HAP-1 (cell line): ENCODE data around the gene ZNF19.
"Not testable (repeated sequence)": the region's sequence is repeated elsewhere in the genome, so short reads cannot be mapped to it uniquely, and the experiment has no call there.

Source experiments
- DNase-seq, 2 experiments: peaks; one replicate each; pipeline ENCODE4 v3.0.0-alpha.2; 2016 to 2020; ENCODE audit warnings: low spot score in 2 of 2
- H3K27me3 ChIP-seq: fragments of 250-450 bp; sonication (Bioruptor Pico); 2 replicates; pipeline ENCODE4 v1.5.1; 2020; ENCODE audit warnings: low read depth, mild to moderate bottlenecking, moderate library complexity
- H3K36me3 ChIP-seq: fragments of 250-450 bp; sonication (Bioruptor Pico); replicated peaks from 2 replicates; pipeline ENCODE4 v1.5.1; 2020; ENCODE audit warnings: mild to moderate bottlenecking
- H3K4me1 ChIP-seq: fragments of 250-450 bp; sonication (Bioruptor Pico); 2 replicates; pipeline ENCODE4 v1.5.1; 2020; ENCODE audit warnings: mild to moderate bottlenecking
- H3K4me3 ChIP-seq: fragments of 250-450 bp; sonication (Bioruptor Pico); 2 replicates; pipeline ENCODE4 v1.5.1; 2020; ENCODE audit warnings: mild to moderate bottlenecking, moderate library complexity
- H3K9me3 ChIP-seq: fragments of 250-450 bp; sonication (Bioruptor Pico); 2 replicates; pipeline ENCODE4 v1.5.1; 2020; ENCODE audit warnings: mild to moderate bottlenecking, moderate library complexity
- in situ Hi-C: fragments of 300-500 bp; cut with MboI; formaldehyde crosslinking; loops from 3 replicates; pipeline ENCODE4 v1.14.3; 2020; ENCODE audit warnings: low sequenced_read_pairs, inconsistent platforms, mixed read lengths

Gene ZNF19

GRCh38 chr16:71504901-71505300 lies 15.8 kb upstream of the ZNF19 start:
- no peak overlapping the region for H3K4me3 ChIP-seq
- no peaks in the 10 kb centered on the region for H3K36me3 ChIP-seq
- H3K27me3 ChIP-seq: peaks cover 8% of the 10 kb centered on the region
- in situ Hi-C loops: no loop called here
- no peaks in the 10 kb centered on the region for H3K4me1 ChIP-seq
- no peaks in the 10 kb centered on the region for H3K9me3 ChIP-seq
- DNase-seq: no peak

- H3K36me3 ChIP-seq, H3K4me1 ChIP-seq, H3K27me3 ChIP-seq, H3K9me3 ChIP-seq, in situ Hi-C loops, DNase-seq, H3K4me3 ChIP-seq: not testable (repeated sequence)
These were observed 14.9 kb upstream of the ZNF19 start for GRCh38 chr16:71504051-71504450.

- no peaks in the 10 kb centered on the region for H3K4me1 ChIP-seq
- no peaks in the 10 kb centered on the region for H3K9me3 ChIP-seq
- no peaks in the 10 kb centered on the region for H3K36me3 ChIP-seq
- DNase-seq: no peak
- no peak overlapping the region for H3K4me3 ChIP-seq
- in situ Hi-C loops: no loop called here
- H3K27me3 ChIP-seq: no peaks in the 10 kb centered on the region
These were observed 12.4 kb upstream of the ZNF19 start for GRCh38 chr16:71501547-71501946.

- in situ Hi-C loops: no loop called here
These were observed 11.8 kb upstream of the ZNF19 start for GRCh38 chr16:71500964-71501363.

GRCh38 chr16:71499775-71500364 lies 10.7 kb upstream of the ZNF19 start:
- H3K36me3 ChIP-seq: no peaks in the 10 kb centered on the region
- no peaks in the 10 kb centered on the region for H3K9me3 ChIP-seq
- H3K4me3 ChIP-seq: no peak overlapping the region
- H3K27me3 ChIP-seq: no peaks in the 10 kb centered on the region
- in situ Hi-C loops: loop anchor here (5.0 kb wide), 1 partner anchor 88 kb away; no protein-coding TSS in a partner anchor
- H3K4me1 ChIP-seq: no peaks in the 10 kb centered on the region
- peak; percentile 46 to 55 for DNase-seq

More at GRCh38 chr16:71500964-71501363, 11.8 kb upstream of the ZNF19 start:
- no peaks in the 10 kb centered on the region for H3K9me3 ChIP-seq
- DNase-seq: no peak
- H3K4me3 ChIP-seq: no peak overlapping the region
- no peaks in the 10 kb centered on the region for H3K4me1 ChIP-seq
- H3K36me3 ChIP-seq: no peaks in the 10 kb centered on the region
- no peaks in the 10 kb centered on the region for H3K27me3 ChIP-seq

GRCh38 chr16:71498031-71498430 lies 8.9 kb upstream of the ZNF19 start:
- no peaks in the 10 kb centered on the region for H3K36me3 ChIP-seq
- in situ Hi-C loops: loop anchor here (5.0 kb wide), 1 partner anchor 86 kb away; no protein-coding TSS in a partner anchor

GRCh38 chr16:71493213-71493612 lies 4.1 kb upstream of the ZNF19 start:
- Histone ChIP-seq H3K9me3 (no peaks in the 10 kb centered on the region), H3K27me3 (peaks cover 3% of the 10 kb centered on the region; the same call in 1 of the 2 replicates), H3K4me1 (no peaks in the 10 kb centered on the region), H3K36me3 (no peaks in the 10 kb centered on the region), H3K4me3 (no peak overlapping the region)
- no peak for DNase-seq
- in situ Hi-C loops: no loop called here

More at GRCh38 chr16:71498031-71498430, 8.9 kb upstream of the ZNF19 start:
- Histone ChIP-seq H3K27me3 (no peaks in the 10 kb centered on the region), H3K9me3 (no peaks in the 10 kb centered on the region), H3K4me1 (no peaks in the 10 kb centered on the region), H3K4me3 (no peak overlapping the region)
- no peak for DNase-seq

GRCh38 chr16:71492786-71493185 lies 3.7 kb upstream of the ZNF19 start:
- Histone ChIP-seq H3K9me3 (no peaks in the 10 kb centered on the region), H3K36me3 (no peaks in the 10 kb centered on the region), H3K27me3 (peaks cover 3% of the 10 kb centered on the region; the same call in 1 of the 2 replicates), H3K4me1 (no peaks in the 10 kb centered on the region), H3K4me3 (no peak overlapping the region)
- DNase-seq: no peak
- in situ Hi-C loops: no loop called here

GRCh38 chr16:71491054-71491453 lies 1.9 kb upstream of the ZNF19 start:
- H3K27me3 ChIP-seq: peaks cover 3% of the 10 kb centered on the region; the same call in 1 of the 2 replicates
- H3K4me1 ChIP-seq: no peaks in the 10 kb centered on the region
- H3K9me3 ChIP-seq: no peaks in the 10 kb centered on the region
- no peak overlapping the region for H3K4me3 ChIP-seq
- no peaks in the 10 kb centered on the region for H3K36me3 ChIP-seq
- DNase-seq: no peak
- in situ Hi-C loops: no loop called here

- in situ Hi-C loops: no loop called here
- H3K9me3 ChIP-seq: no peaks in the 10 kb centered on the region
These were observed 1.2 kb upstream of the ZNF19 start for GRCh38 chr16:71490361-71490760.

GRCh38 chr16:71484006-71484893 lies 4.9 kb downstream of the ZNF19 start:
- peaks cover 2% of the 10 kb centered on the region; the same call in 1 of the 2 replicates for H3K4me1 ChIP-seq
- in situ Hi-C loops: no loop called here

More at GRCh38 chr16:71490361-71490760, 1.2 kb upstream of the ZNF19 start:
- DNase-seq: no peak
- H3K4me1 ChIP-seq: no peaks in the 10 kb centered on the region
- H3K36me3 ChIP-seq: no peaks in the 10 kb centered on the region
- H3K4me3 ChIP-seq: no peak overlapping the region
- H3K27me3 ChIP-seq: peaks cover 3% of the 10 kb centered on the region; the same call in 1 of the 2 replicates

GRCh38 chr16:71482569-71482968 lies 6.6 kb downstream of the ZNF19 start:
- no peak for DNase-seq
- Histone ChIP-seq H3K36me3 (no peaks in the 10 kb centered on the region), H3K4me1 (peaks cover 2% of the 10 kb centered on the region; the same call in 1 of the 2 replicates), H3K27me3 (no peaks in the 10 kb centered on the region), H3K4me3 (no peak overlapping the region), H3K9me3 (no peaks in the 10 kb centered on the region)
- in situ Hi-C loops: no loop called here

More at GRCh38 chr16:71484006-71484893, 4.9 kb downstream of the ZNF19 start:
- H3K9me3 ChIP-seq: no peaks in the 10 kb centered on the region
- peak overlapping the region; percentile 89 for H3K4me3 ChIP-seq
- peak; percentile 81 to 82 for DNase-seq
- no peaks in the 10 kb centered on the region for H3K36me3 ChIP-seq
- H3K27me3 ChIP-seq: no peaks in the 10 kb centered on the region

- H3K4me3 ChIP-seq: no peak overlapping the region
- no peak for DNase-seq
- H3K27me3 ChIP-seq: no peaks in the 10 kb centered on the region
- H3K9me3 ChIP-seq: no peaks in the 10 kb centered on the region
- in situ Hi-C loops: no loop called here
- H3K36me3 ChIP-seq: no peaks in the 10 kb centered on the region
- peaks cover 2% of the 10 kb centered on the region; the same call in 1 of the 2 replicates for H3K4me1 ChIP-seq
These were observed 8.2 kb downstream of the ZNF19 start for GRCh38 chr16:71480956-71481355.

GRCh38 chr16:71479420-71479819 lies 9.7 kb downstream of the ZNF19 start:
- in situ Hi-C loops: no loop called here
- 0 out of 2 replicates have a peak, but pooled peaks cover 2% of the 10 kb centered on the region for H3K4me1 ChIP-seq
- no peaks in the 10 kb centered on the region for H3K27me3 ChIP-seq
- H3K36me3 ChIP-seq: no peaks in the 10 kb centered on the region; the same call in 1 of the 2 replicates
- no peaks in the 10 kb centered on the region for H3K9me3 ChIP-seq
- no peak overlapping the region for H3K4me3 ChIP-seq
- peak; percentile 17 to 45 for DNase-seq
